Colonic mucosa (tissue), 4 donors: ENCODE data around the gene OR52B2. TPM values are rescaled to one million over a fixed set of nuclear protein-coding genes. Genes with fewer than 3 reads are reported as not detected.

Experiments
- DNase-seq: peaks from one replicate; pipeline ENCODE4 v3.0.0-alpha.2; 2020
- H3K27ac ChIP-seq: fragments of 200-600 bp; one replicate; pipeline ENCODE4 v1.8.0; 2021
- H3K27me3 ChIP-seq: fragments of 200-600 bp; one replicate; pipeline ENCODE4 v1.8.0; 2021
- H3K36me3 ChIP-seq: fragments of 200-600 bp; one replicate; pipeline ENCODE4 v1.8.0; 2021
- H3K4me1 ChIP-seq: fragments of 200-600 bp; one replicate; pipeline ENCODE4 v1.8.0; 2021; ENCODE audit warnings: mild to moderate bottlenecking
- H3K4me3 ChIP-seq: fragments of 200-600 bp; one replicate; pipeline ENCODE4 v1.8.0; 2021
- H3K9ac ChIP-seq, 2 donors: one replicate each; pipeline ENCODE4 v1.7.0; 2013; ENCODE audit warnings: control low read depth in 2 of 2, low read depth in 2 of 2, low read length in 2 of 2
- H3K9me3 ChIP-seq: fragments of 200-600 bp; one replicate; pipeline ENCODE4 v1.8.0; 2021
- intact Hi-C: fragments of 100-400 bp; cut with DNase I; formaldehyde crosslinking; loops from one replicate; pipeline ENCODE4 v1.14.1; 2022
- total RNA-seq, 2 donors: library from RNA; stranded (reverse); fragmentation: NEBNext Ultra II Directional in 1 of 2; extraction: Animal tissue kit (Norgen Biotek cat#: 25700) in 1 of 2; gene quantifications; one replicate each; pipeline ENCODE4 v1.2.1, GENCODE V29; 2021
- TF ChIP-seq, protein P1 (sequence below): fragments of 200-600 bp; IDR thresholded peaks from one replicate; pipeline ENCODE4 v1.8.0; 2022; ENCODE audit warnings: antibody characterized with exemption, mild to moderate bottlenecking
- donor health status: healthy.
- donor health status: DM: no; HTN: no; CAD: no.
- donor health status: DM: no; HTN: no; CAD: no.

OR52B2 gene
- total RNA-seq, 2 donors from 2014 or later, result 0.25 TPM; not detected in 1

DNA sequence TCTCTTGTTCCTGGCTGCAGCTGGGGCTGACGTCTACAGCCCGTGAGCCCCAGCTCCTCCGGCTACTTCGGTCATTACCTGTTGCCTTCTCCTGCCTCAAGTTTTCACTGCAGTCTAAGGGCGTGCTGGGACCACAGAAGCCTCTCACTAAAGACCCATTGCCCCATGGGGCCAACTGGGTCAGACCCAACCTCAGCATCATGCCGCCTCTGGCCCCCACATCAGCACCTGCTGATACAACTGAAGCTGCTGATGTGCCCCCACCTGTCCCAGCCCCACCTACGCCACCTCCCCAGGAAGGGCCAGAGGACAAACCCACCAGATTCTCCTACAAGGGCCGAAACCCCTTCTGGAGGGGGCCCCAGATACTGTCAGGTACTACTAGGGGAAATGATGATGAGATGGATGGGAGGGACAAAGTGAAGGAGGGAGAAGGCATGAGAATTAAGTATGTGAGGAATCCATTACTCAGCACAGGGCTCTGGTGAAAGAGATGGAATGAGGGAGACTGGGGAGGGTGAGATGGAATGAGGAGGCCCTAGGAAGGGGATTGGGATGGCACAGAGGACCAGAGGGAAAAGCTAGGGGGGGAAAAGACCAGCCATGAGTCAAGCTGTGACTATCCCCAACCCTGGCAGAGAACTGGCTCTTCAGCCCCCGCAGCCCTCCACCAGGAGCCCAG, 40.3 kb upstream of the OR52B2 start:
- H3K4me3 ChIP-seq, result no peak overlapping the region
- H3K4me1 ChIP-seq, result no peaks in the 10 kb centered on the region
- intact Hi-C loops, result no loop called here
- no peak for DNase-seq
- H3K9me3 ChIP-seq, result no peaks in the 10 kb centered on the region
- H3K9ac ChIP-seq, result no peak overlapping the region
- peaks cover 11% of the 10 kb centered on the region for H3K36me3 ChIP-seq
- TF ChIP-seq, protein P1, sequence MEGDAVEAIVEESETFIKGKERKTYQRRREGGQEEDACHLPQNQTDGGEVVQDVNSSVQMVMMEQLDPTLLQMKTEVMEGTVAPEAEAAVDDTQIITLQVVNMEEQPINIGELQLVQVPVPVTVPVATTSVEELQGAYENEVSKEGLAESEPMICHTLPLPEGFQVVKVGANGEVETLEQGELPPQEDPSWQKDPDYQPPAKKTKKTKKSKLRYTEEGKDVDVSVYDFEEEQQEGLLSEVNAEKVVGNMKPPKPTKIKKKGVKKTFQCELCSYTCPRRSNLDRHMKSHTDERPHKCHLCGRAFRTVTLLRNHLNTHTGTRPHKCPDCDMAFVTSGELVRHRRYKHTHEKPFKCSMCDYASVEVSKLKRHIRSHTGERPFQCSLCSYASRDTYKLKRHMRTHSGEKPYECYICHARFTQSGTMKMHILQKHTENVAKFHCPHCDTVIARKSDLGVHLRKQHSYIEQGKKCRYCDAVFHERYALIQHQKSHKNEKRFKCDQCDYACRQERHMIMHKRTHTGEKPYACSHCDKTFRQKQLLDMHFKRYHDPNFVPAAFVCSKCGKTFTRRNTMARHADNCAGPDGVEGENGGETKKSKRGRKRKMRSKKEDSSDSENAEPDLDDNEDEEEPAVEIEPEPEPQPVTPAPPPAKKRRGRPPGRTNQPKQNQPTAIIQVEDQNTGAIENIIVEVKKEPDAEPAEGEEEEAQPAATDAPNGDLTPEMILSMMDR, result no peak
- no peak overlapping the region for H3K27ac ChIP-seq
- H3K27me3 ChIP-seq, result no peaks in the 10 kb centered on the region

DNA sequence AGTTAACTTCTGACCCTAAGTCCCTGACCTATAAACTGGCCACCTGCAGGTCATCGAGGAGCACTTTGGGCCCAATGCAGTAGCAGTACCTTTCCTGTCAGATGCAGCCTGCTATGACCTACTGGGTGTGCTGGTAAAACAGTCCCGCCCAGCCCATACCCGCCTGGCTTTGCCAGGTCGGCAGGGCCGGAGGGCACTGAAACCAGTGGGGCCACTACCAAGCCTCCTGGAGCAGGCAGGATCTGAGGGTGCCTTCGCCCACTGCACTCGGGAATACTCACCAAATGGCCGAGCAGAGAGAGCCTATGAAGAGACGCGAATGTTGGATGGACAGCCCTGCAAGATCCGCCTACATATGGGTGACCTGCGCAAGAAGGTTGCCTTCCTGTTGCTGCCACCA, 39.7 kb upstream of the OR52B2 start:
- H3K36me3 ChIP-seq, result peaks cover 8% of the 10 kb centered on the region
- H3K4me1 ChIP-seq, result no peaks in the 10 kb centered on the region
- H3K4me3 ChIP-seq, result no peak overlapping the region
- no peak for DNase-seq
- H3K9me3 ChIP-seq, result no peaks in the 10 kb centered on the region
- no peak overlapping the region for H3K27ac ChIP-seq
- H3K27me3 ChIP-seq, result no peaks in the 10 kb centered on the region
- H3K9ac ChIP-seq, result no peak overlapping the region
- TF ChIP-seq, protein P1, result no peak
- intact Hi-C loops, result no loop called here

DNA sequence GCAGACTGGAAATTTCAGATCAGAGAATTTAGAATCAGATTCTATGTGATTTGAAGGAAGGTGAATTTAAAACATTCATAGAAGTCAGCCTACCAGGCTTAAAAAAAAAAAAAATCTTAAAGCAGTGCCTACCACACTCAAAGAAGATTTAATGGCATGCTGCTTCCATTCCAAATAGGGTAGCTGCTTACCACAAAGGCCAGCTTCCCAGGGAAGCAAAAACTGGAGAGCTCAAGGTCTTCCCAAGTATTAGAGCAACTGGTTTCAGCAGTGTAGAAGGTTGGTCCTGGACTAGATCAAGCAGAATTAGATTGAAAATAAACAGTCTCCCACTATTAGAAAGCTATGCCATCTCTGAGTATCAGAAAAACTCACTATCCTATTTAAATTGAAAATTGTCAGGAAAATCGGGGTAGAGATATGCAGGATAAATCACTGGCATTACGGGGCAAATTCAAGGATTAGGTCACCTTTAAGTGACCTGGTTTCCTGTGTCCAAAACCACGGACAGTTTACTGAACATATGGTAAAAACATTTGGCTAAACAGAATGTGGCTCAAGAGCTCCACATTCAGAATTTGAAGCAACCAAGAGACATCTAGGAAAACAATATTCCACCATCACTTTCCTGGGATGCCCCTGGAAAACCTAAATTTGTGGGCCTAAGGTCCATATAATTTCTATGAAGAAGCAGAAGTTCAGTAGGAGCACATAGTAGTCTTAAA, 36.5 kb upstream of the OR52B2 start:
- H3K9ac ChIP-seq, result no peak overlapping the region
- no peaks in the 10 kb centered on the region for H3K4me1 ChIP-seq
- H3K36me3 ChIP-seq, result peaks cover 8% of the 10 kb centered on the region
- H3K27me3 ChIP-seq, result no peaks in the 10 kb centered on the region
- no peak overlapping the region for H3K4me3 ChIP-seq
- TF ChIP-seq, protein P1, result no peak
- no peak for DNase-seq
- no peaks in the 10 kb centered on the region for H3K9me3 ChIP-seq
- intact Hi-C loops, result no loop called here
- H3K27ac ChIP-seq, result no peak overlapping the region

GRCh38 chr11:6205366-6205765, 35.2 kb upstream of the OR52B2 start, which contains the start of gene C11orf42:
Gene C11orf42, plus strand, starts transcription at chr11:6205557. Its CDS starts 59 bp downstream, at chr11:6205616.
- H3K27me3 ChIP-seq, result no peaks in the 10 kb centered on the region
- no peak for DNase-seq
- H3K9ac ChIP-seq, result no peak within 1 kb of the TSS
- H3K36me3 ChIP-seq, result no peaks in the 10 kb centered on the region
- H3K27ac ChIP-seq, result no peak within 1 kb of the TSS
- intact Hi-C loops, result no loop called here
- no peaks in the 10 kb centered on the region for H3K4me1 ChIP-seq
- no peaks in the 10 kb centered on the region for H3K9me3 ChIP-seq
- TF ChIP-seq, protein P1, result no peak
- no peak within 1 kb of the TSS for H3K4me3 ChIP-seq

DNA sequence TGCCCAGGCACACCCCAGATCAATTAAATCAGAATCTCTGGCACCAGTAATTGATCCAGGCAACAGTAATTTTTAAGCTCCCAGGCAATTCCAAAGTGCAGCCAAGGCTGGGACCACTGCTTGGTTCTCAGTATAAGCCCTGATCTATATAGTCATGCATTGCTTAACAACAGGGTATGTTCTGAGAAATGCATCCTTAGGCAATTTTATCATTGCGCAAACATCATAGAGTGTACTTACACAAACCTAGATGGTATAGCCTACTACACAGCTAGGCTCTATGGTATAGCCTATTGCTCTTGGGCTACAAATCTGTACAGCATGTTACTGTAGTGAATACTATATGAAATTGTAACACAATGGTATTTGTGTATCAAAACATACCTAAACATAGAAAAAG, 34.6 kb upstream of the OR52B2 start:
- H3K9me3 ChIP-seq, result no peaks in the 10 kb centered on the region
- H3K27ac ChIP-seq, result no peak overlapping the region
- no peaks in the 10 kb centered on the region for H3K36me3 ChIP-seq
- H3K4me3 ChIP-seq, result no peak overlapping the region
- no peaks in the 10 kb centered on the region for H3K4me1 ChIP-seq
- TF ChIP-seq, protein P1, result no peak
- intact Hi-C loops, result no loop called here
- DNase-seq, result no peak
- H3K9ac ChIP-seq, result no peak overlapping the region
- H3K27me3 ChIP-seq, result no peaks in the 10 kb centered on the region
